Upper lobe of left lung (tissue), 6 donors: Measurements from ENCODE around the gene ATXN7L1. TPM values are rescaled to one million over a fixed set of nuclear protein-coding genes. Genes with fewer than 3 reads are reported as not detected.

Experiments used
- ATAC-seq, 2 donors: fragments of 200-7000 bp; cut with Tn5 transposase; one replicate each; pipeline ENCODE4 v1.9.1; 2022; ENCODE audit warnings: mild to moderate bottlenecking in 2 of 2, moderate library complexity in 2 of 2; ENCODE audit not compliant: low FRiP score in 2 of 2
- DNase-seq, 2 donors: peaks; one replicate each; pipeline ENCODE4 v3.0.0-alpha.2; 2019 to 2020
- H3K27ac ChIP-seq, 4 donors: fragments of 200-600 bp; sonication (generic); one replicate each; pipeline ENCODE4 v1.5.1; 2016 to 2019
- H3K27me3 ChIP-seq, 4 donors: fragments of 200-600 bp; sonication (generic); one replicate each; pipeline ENCODE4 v1.5.1; 2017 to 2019
- H3K36me3 ChIP-seq, 4 donors: fragments of 200-600 bp; sonication (generic); one replicate each; pipeline ENCODE4 v1.5.1; 2016 to 2019
- H3K4me1 ChIP-seq, 4 donors: fragments of 200-600 bp; sonication (generic); one replicate each; pipeline ENCODE4 v1.5.1; 2018 to 2019
- H3K4me3 ChIP-seq, 4 donors: fragments of 200-600 bp; sonication (generic); one replicate each; pipeline ENCODE4 v1.5.1; 2017 to 2019; ENCODE audit warnings: mild to moderate bottlenecking in 2 of 4, moderate library complexity in 1 of 4
- H3K9me3 ChIP-seq, 4 donors: fragments of 200-600 bp; sonication (generic); one replicate each; pipeline ENCODE4 v1.5.1; 2018 to 2019
- EP300 ChIP-seq, 4 donors: sonication (generic); formaldehyde crosslinking; IDR thresholded peaks; one replicate each; pipeline ENCODE4 v1.5.1; 2017; ENCODE audit warnings: antibody characterized with exemption in 4 of 4, control low read depth in 2 of 4
- POLR2A ChIP-seq, 4 donors: fragments of 450-650 bp; IDR thresholded peaks; one replicate each; pipeline ENCODE4 v1.5.1; 2016 to 2017; ENCODE audit warnings: antibody characterized with exemption in 4 of 4, mild to moderate bottlenecking in 2 of 4
- POLR2AphosphoS5 ChIP-seq, 2 donors: sonication (generic); formaldehyde crosslinking; IDR thresholded peaks; one replicate each; pipeline ENCODE4 v1.5.1; 2017; ENCODE audit warnings: antibody characterized with exemption in 2 of 2
- WGBS, 2 donors: methylation state at CpG; one replicate each; pipeline ENCODE4 v1.1.5; 2017 to 2018; 5-methylcytosine and 5-hydroxymethylcytosine counted together
- total RNA-seq, 6 donors: library from RNA; depleted of rRNA in 4 of 6; stranded (reverse); fragments of >200 nt in 4 of 6; gene quantifications; one replicate each; pipeline versions ENCODE4 v1.1.0 to v1.2.1, GENCODE V29; 2016 to 2021
- TF ChIP-seq, protein P1 (sequence below), 6 experiments: fragments of 450-650 bp in 4 of 6; fragments of 200-600 bp in 2 of 6; sonication (generic) in 2 of 6; IDR thresholded peaks; one replicate each; pipeline ENCODE4 v1.5.1; 2016 to 2019; ENCODE audit warnings: antibody characterized with exemption in 6 of 6
- donor health status: DM: no; HTN: no; CAD: no; lungs with moderate emphysema.
- donor health status: DM: no; HTN: yes; CAD: no; lungs with severe emphysema.

ATXN7L1 gene
- total RNA-seq, 6 donors from 2014 or later, result 7.1 to 43.0 (median 13.4) TPM

DNA sequence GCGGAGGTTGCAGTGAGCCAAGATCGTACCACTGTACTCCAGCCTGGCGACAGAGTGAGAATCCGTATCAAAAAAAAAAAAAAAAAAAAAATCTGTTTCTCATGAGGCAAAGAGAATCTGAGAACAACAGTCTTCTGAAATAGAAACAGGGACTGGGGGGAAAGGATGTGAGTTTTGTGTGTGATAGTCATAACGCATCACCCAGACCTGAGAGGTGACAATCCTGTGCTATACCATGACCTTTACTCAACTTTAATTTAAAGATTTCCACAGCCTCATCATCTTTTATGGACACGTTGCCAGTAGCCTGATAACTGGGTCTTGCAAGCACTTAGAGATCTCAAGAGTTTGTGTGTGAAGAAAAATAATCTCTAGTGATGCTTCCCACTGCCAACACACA lies 2.3 kb downstream of the ATXN7L1 start:
- TF ChIP-seq, protein P1, sequence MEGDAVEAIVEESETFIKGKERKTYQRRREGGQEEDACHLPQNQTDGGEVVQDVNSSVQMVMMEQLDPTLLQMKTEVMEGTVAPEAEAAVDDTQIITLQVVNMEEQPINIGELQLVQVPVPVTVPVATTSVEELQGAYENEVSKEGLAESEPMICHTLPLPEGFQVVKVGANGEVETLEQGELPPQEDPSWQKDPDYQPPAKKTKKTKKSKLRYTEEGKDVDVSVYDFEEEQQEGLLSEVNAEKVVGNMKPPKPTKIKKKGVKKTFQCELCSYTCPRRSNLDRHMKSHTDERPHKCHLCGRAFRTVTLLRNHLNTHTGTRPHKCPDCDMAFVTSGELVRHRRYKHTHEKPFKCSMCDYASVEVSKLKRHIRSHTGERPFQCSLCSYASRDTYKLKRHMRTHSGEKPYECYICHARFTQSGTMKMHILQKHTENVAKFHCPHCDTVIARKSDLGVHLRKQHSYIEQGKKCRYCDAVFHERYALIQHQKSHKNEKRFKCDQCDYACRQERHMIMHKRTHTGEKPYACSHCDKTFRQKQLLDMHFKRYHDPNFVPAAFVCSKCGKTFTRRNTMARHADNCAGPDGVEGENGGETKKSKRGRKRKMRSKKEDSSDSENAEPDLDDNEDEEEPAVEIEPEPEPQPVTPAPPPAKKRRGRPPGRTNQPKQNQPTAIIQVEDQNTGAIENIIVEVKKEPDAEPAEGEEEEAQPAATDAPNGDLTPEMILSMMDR (IDR thresholded peaks at IDR 0.05), result no peak
- TF ChIP-seq POLR2A (IDR thresholded peaks at IDR 0.05) (no peak), POLR2AphosphoS5 (IDR thresholded peaks at IDR 0.05) (no peak), EP300 (IDR thresholded peaks at IDR 0.05) (no peak)
- Histone ChIP-seq H3K4me1 (peaks cover 5 to 21% (median 13%) of the 10 kb centered on the region in 4 donors), H3K4me3 (no peak overlapping the region), H3K27ac (no peak overlapping the region), H3K27me3 (no peaks in the 10 kb centered on the region), H3K36me3 (no peaks in the 10 kb centered on the region), H3K9me3 (no peaks in the 10 kb centered on the region)
- ATAC-seq (no peak), DNase-seq (no peak)
- 91 to 97% methylated on average over 6 of the region's 6 CpGs for WGBS, 2 donors

DNA sequence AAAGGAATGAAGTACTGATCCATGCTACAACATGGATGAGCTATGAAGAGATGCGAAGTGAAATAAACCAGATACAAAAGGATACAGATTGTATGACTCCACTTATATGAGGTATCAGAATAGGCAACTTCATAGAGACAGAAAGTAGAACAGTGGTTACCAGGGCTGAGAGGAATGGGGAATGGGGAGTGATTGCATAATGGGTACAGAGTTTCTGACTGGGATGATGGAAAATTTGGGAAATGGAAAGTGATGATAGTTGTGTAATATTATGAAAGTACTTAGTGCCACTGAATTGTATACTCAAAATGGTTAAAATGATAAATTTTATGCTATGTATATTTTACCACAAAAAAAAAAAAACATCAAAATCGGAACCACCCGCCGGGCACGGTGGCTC lies 3.9 kb downstream of the ATXN7L1 start:
- DNase-seq (no peak), ATAC-seq (no peak)
- no peaks in the 10 kb centered on the region for H3K27me3 ChIP-seq
- H3K4me1 ChIP-seq, result peaks cover 2 to 19% (median 11%) of the 10 kb centered on the region in 4 donors
- H3K4me3 ChIP-seq, result no peak overlapping the region
- TF ChIP-seq, protein P1 (IDR thresholded peaks at IDR 0.05), result no peak
- no peak for TF ChIP-seq POLR2AphosphoS5 (IDR thresholded peaks at IDR 0.05)
- no peak for TF ChIP-seq POLR2A (IDR thresholded peaks at IDR 0.05)
- no peak for TF ChIP-seq EP300 (IDR thresholded peaks at IDR 0.05)
- 97 to 99% methylated on average over 5 of the region's 5 CpGs for WGBS, 2 donors
- no peak overlapping the region for H3K27ac ChIP-seq
- H3K9me3 ChIP-seq, result no peaks in the 10 kb centered on the region
- H3K36me3 ChIP-seq, result no peaks in the 10 kb centered on the region

DNA sequence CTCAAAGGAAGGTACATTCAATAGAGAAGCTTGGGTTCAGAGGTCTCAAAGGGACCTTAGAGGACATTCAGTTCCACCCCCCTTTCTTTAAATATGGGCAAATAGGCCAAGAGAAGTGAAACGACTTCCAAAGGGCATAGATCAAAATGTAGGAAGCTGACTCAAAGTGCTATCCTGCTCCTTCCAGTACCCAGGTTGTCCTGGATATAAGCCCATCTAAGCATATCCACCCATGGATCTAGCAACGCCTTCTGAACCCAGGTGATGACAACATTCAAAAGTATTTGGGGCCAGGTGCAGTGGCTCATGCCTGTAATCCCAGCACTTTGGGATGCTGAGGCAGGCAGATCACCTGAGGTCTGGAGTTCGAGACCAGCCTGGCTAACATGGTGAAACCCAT lies 5.3 kb downstream of the ATXN7L1 start:
- DNase-seq, result no peak
- WGBS, 2 donors, result 74% methylated on average over 3 of the region's 3 CpGs

DNA sequence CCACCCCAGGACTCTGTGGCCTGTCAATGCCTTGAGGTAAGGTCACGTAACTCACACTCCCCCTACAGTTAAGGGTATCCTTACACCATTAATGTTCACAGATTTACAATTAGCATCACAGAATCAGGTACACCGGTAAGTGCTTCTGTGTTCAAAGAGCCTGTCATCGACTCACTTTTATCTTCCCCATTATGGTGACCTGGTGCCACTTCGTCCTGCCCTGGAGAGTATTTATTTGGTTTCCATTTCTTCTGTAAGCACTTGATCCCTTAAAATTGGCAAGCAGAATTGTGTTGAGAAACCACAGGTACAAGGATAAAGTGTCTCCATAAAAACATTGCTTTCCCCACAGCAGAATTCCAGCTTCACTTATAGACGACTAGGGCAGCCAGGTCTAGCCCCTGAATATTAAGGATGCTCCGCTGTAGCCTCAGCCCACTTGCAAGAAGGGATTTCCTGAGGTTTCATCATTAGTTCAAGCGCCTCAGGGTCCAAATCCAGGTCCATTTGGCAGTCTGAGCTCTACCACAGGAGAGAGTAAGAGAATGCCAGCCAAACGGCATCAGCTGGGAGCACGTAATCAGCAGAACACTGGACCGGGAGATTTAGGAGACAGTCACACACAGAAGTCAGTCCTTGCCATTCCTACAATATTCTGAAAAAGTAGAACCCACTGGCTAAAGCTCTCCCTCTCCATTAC lies 10.1 kb downstream of the ATXN7L1 start:
- no peaks in the 10 kb centered on the region for H3K9me3 ChIP-seq
- ATAC-seq (peak in 1 of 2 donors; percentile 11), DNase-seq (peak in 1 of 2 donors; percentile 31)
- H3K36me3 ChIP-seq, result no peaks in the 10 kb centered on the region
- peaks cover 0 to 5% (median 0%) of the 10 kb centered on the region in 4 donors for H3K4me1 ChIP-seq
- no peak overlapping the region for H3K4me3 ChIP-seq
- H3K27ac ChIP-seq, result no peak overlapping the region
- TF ChIP-seq POLR2A (IDR thresholded peaks at IDR 0.05) (no peak), EP300 (IDR thresholded peaks at IDR 0.05) (no peak), POLR2AphosphoS5 (IDR thresholded peaks at IDR 0.05) (no peak)
- TF ChIP-seq, protein P1 (IDR thresholded peaks at IDR 0.05), result no peak
- no peaks in the 10 kb centered on the region for H3K27me3 ChIP-seq
- 64 to 69% methylated on average over 8 to 10 of the region's 10 CpGs for WGBS, 2 donors

More for the DNA sequence above, 5.3 kb downstream of the ATXN7L1 start:
- Histone ChIP-seq H3K27ac (no peak overlapping the region), H3K9me3 (no peaks in the 10 kb centered on the region), H3K36me3 (no peaks in the 10 kb centered on the region), H3K4me1 (peaks cover 2 to 11% (median 11%) of the 10 kb centered on the region in 4 donors), H3K27me3 (no peaks in the 10 kb centered on the region), H3K4me3 (no peak overlapping the region)
- TF ChIP-seq, protein P1 (IDR thresholded peaks at IDR 0.05), result no peak
- TF ChIP-seq EP300 (IDR thresholded peaks at IDR 0.05) (no peak), POLR2A (IDR thresholded peaks at IDR 0.05) (no peak), POLR2AphosphoS5 (IDR thresholded peaks at IDR 0.05) (no peak)
- no peak for ATAC-seq

DNA sequence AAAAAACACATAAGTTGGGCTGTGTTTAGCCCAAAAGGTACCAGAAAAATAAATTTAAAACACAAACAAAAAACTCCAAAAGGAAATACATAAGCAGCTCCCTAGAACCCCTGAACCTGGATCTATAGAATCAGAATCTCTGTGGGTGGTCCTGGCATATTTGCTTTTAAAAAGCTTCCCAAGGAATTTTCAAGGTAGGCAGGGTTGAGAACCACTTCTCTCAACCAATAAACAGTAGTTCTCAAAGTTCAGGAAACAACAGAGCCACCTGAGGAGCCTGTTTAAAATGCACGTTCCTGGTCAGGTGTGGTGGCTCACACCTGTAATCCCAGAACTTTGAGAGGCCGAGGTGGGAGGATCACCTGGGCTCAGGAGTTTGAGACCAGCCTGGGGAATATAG lies 12.5 kb downstream of the ATXN7L1 start:
- Histone ChIP-seq H3K27me3 (no peaks in the 10 kb centered on the region), H3K4me3 (no peak overlapping the region), H3K27ac (no peak overlapping the region), H3K9me3 (no peaks in the 10 kb centered on the region), H3K36me3 (no peaks in the 10 kb centered on the region), H3K4me1 (peaks cover 0 to 5% (median 0%) of the 10 kb centered on the region in 4 donors)
- 95 to 96% methylated on average over 2 of the region's 2 CpGs for WGBS, 2 donors
- DNase-seq (no peak), ATAC-seq (no peak)
- TF ChIP-seq EP300 (IDR thresholded peaks at IDR 0.05) (no peak), POLR2A (IDR thresholded peaks at IDR 0.05) (no peak), POLR2AphosphoS5 (IDR thresholded peaks at IDR 0.05) (no peak)
- TF ChIP-seq, protein P1 (IDR thresholded peaks at IDR 0.05), result no peak
